Muscle layer of colon (tissue), 2 donors: Measurements from ENCODE around the gene C1QTNF6.

Experiments
- H3K27ac ChIP-seq: one replicate; pipeline ENCODE4 v1.7.0; 2013; ENCODE audit warnings: low read depth, mild to moderate bottlenecking, low read length, moderate library complexity
- H3K27me3 ChIP-seq, 2 donors: one replicate each; pipeline ENCODE4 v1.7.0; 2013; ENCODE audit warnings: low read length in 2 of 2, mild to moderate bottlenecking in 2 of 2; ENCODE audit not compliant: insufficient read depth in 2 of 2, control insufficient read depth in 1 of 2
- H3K36me3 ChIP-seq: one replicate; pipeline ENCODE4 v1.7.0; 2013; ENCODE audit warnings: mild to moderate bottlenecking, low read length; ENCODE audit not compliant: insufficient read depth
- H3K4me1 ChIP-seq: one replicate; pipeline ENCODE4 v1.7.0; 2013; ENCODE audit warnings: mild to moderate bottlenecking, low read length; ENCODE audit not compliant: insufficient read depth
- H3K4me3 ChIP-seq, 2 donors: one replicate each; pipeline ENCODE4 v1.7.0; 2013; ENCODE audit warnings: low read length in 2 of 2, low read depth in 1 of 2, mild to moderate bottlenecking in 1 of 2, moderate library complexity in 1 of 2
- H3K9ac ChIP-seq: one replicate; pipeline ENCODE4 v1.7.0; 2013; ENCODE audit warnings: low read length
- H3K9me3 ChIP-seq: one replicate; pipeline ENCODE4 v1.7.0; 2013; ENCODE audit warnings: mild to moderate bottlenecking, low read length
- donor health status: abdominal sarcoma.
- donor health status: Adenocarcinoma of cecum.

Gene C1QTNF6

DNA sequence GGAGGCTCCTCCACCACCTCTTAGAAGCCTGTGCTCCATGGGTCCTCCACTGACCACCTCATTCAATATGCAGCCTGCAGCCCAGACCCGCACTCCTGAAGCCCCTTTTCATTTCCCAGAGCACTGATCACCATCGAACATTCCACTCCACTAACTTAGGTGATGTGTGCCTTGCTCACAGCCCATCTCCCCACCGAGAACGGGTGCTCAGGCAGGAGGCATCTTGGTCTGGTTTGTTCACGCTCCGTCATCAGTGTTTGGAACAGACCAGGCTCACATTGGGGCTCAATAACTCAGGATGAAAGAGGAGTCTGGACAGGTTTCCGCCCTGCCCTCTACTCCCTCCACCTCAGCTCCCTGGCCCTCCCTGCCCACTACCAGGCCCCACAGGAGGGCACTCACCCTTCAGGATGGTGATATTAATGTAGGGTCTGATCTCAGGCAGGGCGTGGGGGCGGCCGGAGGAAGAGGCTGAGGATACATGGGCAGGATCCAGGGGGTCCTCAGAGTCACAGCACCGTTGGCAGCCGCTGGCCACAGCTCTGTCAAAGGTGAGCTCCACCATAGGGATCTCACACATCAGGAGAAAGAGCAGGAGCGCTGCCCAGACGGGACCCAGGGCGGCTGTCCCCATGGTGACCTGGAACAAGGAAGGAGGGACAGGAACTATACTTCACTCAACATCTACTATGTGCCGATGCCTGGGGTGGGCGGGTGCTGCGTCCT, 3.1 kb downstream of the C1QTNF6 start:
- H3K9ac ChIP-seq, result no peak overlapping the region
- no peaks in the 10 kb centered on the region for H3K27me3 ChIP-seq
- no peaks in the 10 kb centered on the region for H3K9me3 ChIP-seq
- H3K27ac ChIP-seq, result no peak overlapping the region
- no peaks in the 10 kb centered on the region for H3K36me3 ChIP-seq
- no peak overlapping the region for H3K4me3 ChIP-seq
- peaks cover 33% of the 10 kb centered on the region for H3K4me1 ChIP-seq

DNA sequence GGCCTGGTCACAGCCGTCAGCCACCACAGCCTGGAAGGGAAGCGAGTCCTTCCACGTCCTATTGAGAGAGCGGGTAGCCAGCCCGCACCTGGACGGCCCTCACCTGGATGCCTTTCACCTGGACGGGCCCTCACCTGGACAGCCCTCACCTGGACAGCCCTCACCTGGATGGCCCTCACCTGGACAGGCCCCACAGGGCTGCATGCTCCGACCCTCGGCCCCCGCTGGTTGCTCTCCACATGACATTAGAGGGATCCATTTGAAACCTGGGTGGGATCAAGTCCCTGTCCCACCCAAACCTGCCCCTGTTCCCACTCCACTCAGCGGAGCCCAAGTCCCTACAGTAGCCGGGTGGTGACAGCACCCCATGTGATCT, 3.7 kb downstream of the C1QTNF6 start:
- Histone ChIP-seq H3K27me3 (no peaks in the 10 kb centered on the region), H3K4me1 (peaks cover 27% of the 10 kb centered on the region), H3K9ac (no peak overlapping the region), H3K27ac (no peak overlapping the region), H3K36me3 (no peaks in the 10 kb centered on the region), H3K4me3 (no peak overlapping the region), H3K9me3 (no peaks in the 10 kb centered on the region)

DNA sequence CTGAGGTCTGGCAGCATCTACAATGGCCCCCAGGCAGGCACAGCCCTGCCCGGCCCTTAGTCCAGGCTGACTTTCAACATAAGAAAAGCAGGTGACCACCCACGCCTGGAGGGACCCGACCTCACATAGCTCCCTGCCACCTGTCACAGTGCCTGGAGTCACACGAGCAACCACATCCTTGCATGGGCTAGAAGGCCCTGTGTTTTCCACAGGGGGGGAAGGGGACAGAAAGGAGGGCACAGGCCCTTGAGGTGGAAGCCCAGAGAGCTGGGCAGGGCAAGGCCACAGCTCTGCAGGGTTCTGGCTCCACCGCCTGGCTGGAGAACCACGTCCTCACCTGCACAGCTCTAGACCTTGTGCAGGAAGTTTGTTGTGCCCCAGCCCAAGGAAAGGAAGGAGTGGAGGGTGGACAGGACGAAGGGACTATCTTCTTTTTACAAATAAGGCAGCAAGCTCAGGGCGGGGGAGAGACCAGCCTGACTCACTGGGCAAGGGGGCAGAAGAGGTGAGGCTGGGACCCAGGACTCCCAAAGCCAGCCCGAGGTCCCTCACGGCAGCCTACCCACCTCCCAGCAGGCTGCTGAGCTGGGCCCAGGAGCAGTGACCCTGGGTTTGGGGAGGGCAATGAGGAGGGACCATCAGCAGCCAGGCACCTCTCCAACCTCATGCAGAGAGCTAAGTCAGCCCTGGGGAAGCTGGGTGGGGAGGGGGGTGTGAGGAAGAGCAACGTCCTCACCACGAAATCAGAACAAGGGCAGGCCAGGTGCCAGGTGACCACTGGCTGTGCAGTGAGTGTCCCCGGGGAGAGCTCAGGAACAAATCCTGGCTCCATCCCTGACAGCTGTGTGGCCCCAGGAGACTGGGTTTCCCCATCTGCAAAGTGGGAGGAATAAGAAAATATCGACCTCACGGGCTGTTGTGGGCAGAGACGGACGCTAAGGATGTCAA, 4.3 kb downstream of the C1QTNF6 start:
- H3K27ac ChIP-seq, result no peak overlapping the region
- no peak overlapping the region for H3K4me3 ChIP-seq
- no peaks in the 10 kb centered on the region for H3K27me3 ChIP-seq
- H3K9ac ChIP-seq, result no peak overlapping the region
- H3K36me3 ChIP-seq, result no peaks in the 10 kb centered on the region
- H3K4me1 ChIP-seq, result peaks cover 23% of the 10 kb centered on the region
- H3K9me3 ChIP-seq, result no peaks in the 10 kb centered on the region

DNA sequence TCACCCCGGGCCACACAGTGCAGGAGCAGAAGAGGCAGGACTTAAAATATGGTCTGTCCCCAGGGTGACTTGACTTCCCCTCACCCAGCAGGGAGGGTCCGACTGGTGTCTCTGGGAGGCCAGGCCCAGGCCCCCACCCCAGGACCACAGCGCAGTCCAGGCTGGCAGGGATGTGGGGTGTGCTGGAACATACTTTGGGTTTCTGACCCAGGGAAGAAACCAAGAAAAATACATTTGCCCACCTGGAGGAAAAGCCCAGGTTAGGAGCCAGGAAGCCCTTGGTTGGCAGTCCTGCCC, 5.2 kb downstream of the C1QTNF6 start:
- Histone ChIP-seq H3K4me1 (peaks cover 23% of the 10 kb centered on the region), H3K9me3 (no peaks in the 10 kb centered on the region), H3K9ac (no peak overlapping the region), H3K36me3 (no peaks in the 10 kb centered on the region), H3K27me3 (no peaks in the 10 kb centered on the region), H3K4me3 (no peak overlapping the region), H3K27ac (no peak overlapping the region)

DNA sequence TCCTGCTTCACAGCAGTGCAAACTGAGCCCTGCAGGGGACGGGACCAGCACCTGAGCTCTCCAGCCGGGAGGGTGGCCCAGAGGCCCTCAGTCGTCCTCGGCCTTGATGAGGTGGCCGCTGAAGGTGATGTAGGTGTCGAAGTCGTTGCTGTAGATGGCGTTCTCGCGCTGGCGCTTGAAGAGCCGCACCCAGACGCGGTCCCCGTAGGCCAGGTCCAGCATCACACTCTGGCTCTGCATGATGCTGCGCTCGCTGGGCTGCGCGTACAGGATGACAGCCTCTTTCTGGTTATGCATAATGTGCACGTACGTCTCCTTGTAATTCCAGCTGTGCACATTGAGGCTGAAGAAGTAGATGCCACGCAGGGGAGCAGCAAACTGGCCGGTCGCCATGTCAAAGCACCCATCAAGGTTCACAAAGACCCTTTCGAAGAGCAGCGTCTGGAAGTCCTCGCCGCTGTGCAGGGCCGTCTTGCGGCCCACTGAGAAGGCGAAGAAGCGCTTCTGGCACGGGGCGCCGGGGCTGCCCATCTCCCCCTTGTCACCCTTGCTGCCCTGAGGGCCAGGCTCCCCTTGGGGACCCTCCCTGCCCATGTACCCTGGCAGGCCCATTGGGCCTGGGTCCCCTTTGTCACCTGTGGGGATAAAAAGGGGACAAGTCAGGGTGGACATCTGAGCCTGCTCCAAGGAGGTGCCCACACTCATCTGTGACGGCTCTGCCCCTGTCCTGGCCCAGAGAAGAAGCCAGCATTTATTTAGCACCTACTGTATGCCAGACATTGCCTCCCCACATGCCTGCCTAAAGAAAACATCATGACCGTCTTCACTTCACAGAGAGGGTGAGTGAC, 5.7 kb downstream of the C1QTNF6 start:
- no peak overlapping the region for H3K27ac ChIP-seq
- no peaks in the 10 kb centered on the region for H3K9me3 ChIP-seq
- H3K4me1 ChIP-seq, result peaks cover 21% of the 10 kb centered on the region
- H3K9ac ChIP-seq, result no peak overlapping the region
- H3K4me3 ChIP-seq, result no peak overlapping the region
- no peaks in the 10 kb centered on the region for H3K36me3 ChIP-seq
- H3K27me3 ChIP-seq, result no peaks in the 10 kb centered on the region

DNA sequence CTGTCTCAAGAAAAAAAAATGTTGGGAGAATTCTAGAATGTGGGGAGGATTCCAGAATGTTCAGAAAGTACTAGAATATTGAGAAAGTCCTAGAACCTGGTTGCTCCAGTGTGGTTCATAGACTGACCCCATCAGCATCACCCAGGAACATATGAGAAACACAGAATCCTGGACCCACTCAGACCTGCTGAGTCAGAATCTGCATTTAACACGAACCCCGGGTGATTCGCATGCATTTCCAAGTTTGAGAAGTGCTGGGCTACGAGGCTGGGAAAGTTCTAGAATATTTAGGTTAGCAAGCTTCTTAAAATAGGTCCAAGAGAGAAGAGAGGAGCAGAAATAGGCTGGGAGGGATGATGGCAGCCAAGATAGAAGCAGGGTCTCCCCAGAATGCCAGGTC, 6.4 kb downstream of the C1QTNF6 start:
- no peak overlapping the region for H3K9ac ChIP-seq
- peaks cover 21% of the 10 kb centered on the region for H3K4me1 ChIP-seq
- H3K9me3 ChIP-seq, result no peaks in the 10 kb centered on the region
- no peak overlapping the region for H3K4me3 ChIP-seq
- H3K27ac ChIP-seq, result no peak overlapping the region
- no peaks in the 10 kb centered on the region for H3K36me3 ChIP-seq
- no peaks in the 10 kb centered on the region for H3K27me3 ChIP-seq

DNA sequence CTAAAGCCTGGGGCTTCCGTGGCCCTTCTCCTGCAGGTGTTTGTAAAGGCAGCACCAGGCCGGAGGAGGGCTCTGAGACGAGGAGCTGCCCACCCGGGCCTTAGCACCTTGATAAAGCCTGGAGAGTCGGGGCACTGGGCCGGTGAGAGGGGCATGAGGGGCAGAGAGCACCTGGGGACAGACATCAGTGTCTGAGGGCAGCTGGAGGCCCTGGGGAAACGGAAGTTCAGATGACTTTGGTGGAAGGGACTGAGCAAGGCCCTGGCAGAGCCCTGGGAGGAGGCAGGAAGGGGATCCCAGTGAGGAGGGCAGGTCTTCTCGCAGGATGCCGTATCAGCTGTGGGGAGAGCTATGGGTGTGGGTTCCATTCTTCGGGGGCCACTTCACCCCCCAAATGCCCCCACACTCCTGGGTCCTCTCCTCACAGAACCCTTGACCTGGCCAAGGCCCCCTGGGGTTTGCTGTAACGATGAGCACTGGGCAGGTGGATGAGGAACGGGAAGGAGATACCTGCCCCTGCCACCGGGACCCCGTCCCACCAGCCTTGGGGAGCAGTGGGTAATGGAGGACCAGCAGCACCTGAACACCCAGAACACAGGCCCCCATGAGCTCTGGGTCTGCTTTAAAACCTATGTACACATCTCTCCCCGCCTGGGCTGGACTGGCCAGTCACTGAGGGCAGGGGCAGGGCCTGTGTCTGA, 7.4 kb downstream of the C1QTNF6 start:
- H3K27ac ChIP-seq, result no peak overlapping the region
- H3K9ac ChIP-seq, result no peak overlapping the region
- H3K4me3 ChIP-seq, result no peak overlapping the region
- peaks cover 31% of the 10 kb centered on the region for H3K4me1 ChIP-seq
- H3K27me3 ChIP-seq, result no peaks in the 10 kb centered on the region
- H3K36me3 ChIP-seq, result no peaks in the 10 kb centered on the region
- no peaks in the 10 kb centered on the region for H3K9me3 ChIP-seq

DNA sequence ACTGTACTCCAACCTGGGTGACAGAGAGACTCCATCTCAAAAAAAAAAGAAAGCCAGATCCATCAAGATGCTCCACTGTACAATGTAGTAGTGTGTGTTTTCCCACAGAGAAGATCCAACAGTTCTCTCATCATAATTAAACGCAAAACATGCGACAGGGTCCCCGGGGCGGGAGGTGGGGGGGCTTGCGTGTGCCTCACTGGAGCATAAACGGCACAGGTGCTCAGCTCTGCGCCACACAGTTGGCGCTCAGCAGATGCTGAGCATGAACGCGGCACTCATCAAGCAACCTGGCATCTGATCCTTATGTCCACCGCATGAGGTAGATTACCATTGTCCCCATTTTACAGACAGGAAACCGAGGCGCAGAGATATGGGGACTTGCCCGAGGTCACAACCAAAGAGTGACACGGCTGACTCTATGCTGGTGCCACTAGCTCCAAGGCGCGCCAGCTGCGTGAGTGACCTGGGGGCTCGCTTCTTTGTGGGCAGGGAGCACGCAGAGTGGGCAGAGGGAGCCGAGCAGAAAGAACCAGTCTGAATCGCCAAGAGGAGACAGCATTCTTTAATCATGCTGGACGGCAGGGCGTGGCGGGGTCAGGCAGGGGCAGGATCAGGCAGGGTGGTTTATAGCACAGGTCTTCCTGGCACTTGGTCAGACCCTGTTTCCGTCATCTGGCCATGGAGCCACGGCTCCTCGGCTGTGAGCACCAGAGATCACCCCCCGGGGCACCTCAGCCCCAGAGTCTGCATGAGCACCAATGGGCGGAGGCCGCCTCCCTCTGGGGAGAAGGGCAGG, 8.2 kb downstream of the C1QTNF6 start:
- H3K36me3 ChIP-seq, result no peaks in the 10 kb centered on the region
- no peak overlapping the region for H3K27ac ChIP-seq
- H3K9me3 ChIP-seq, result no peaks in the 10 kb centered on the region
- no peaks in the 10 kb centered on the region for H3K27me3 ChIP-seq
- no peak overlapping the region for H3K4me3 ChIP-seq
- H3K4me1 ChIP-seq, result peaks cover 33% of the 10 kb centered on the region
- no peak overlapping the region for H3K9ac ChIP-seq

DNA sequence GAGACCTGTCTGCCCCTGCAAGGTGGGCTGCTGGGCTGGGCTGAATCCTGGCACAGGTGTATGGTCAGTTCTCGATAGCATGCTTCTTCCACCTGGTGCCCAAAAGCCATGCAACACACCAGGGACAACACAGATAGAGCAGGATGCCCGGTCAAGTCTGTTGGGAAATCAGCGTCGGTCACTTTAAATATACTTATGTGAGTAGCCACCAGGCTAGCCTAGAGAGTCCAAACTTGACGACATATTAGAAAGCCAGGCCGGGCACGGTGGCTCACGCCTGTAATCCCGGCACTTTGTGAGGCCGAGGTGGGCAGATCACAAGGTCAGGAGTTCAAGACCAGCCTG, 8.9 kb downstream of the C1QTNF6 start:
- Histone ChIP-seq H3K27ac (no peak overlapping the region), H3K27me3 (no peaks in the 10 kb centered on the region), H3K9me3 (no peaks in the 10 kb centered on the region), H3K4me1 (peaks cover 33% of the 10 kb centered on the region), H3K36me3 (no peaks in the 10 kb centered on the region), H3K4me3 (no peak overlapping the region), H3K9ac (no peak overlapping the region)

DNA sequence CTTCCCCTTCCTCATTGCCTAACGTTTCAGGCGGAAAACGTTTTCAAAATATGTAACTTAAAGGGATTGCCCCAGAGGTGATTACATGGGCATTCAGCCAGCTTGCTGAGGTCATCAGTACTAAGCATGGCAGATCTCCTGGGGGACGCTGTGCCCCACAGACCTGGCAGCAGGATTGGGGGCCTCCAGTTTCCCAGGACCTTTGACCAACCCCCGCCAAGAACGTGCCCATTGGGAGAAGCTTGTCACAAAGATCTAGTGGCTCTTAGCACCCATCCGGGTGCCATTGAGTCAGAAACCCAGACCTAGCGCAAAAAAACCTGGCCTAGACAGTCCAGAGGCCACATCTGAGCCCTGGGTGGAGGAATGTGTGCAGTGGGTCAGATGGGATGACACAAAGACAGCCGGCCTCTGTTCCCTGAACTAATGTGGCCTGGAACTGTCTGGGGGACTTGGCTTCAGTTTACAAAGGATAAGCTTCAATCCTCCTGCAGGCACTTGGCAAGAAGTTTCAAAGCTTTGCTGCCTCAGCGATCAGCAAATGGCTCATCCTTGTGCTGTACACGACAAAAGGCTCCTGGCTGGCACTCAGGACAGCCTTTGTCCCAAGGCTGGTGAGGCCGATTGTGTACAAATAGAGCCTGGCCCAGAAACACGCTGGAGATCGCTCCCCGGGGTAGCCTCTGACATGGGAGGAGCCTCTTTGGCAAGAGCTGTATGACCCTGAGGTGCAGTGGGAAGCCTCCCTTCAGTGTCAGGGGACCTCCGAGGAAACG, 9.5 kb downstream of the C1QTNF6 start:
- no peaks in the 10 kb centered on the region for H3K36me3 ChIP-seq
- no peaks in the 10 kb centered on the region for H3K9me3 ChIP-seq
- no peak overlapping the region for H3K9ac ChIP-seq
- no peak overlapping the region for H3K27ac ChIP-seq
- H3K27me3 ChIP-seq, result no peaks in the 10 kb centered on the region
- H3K4me1 ChIP-seq, result peaks cover 33% of the 10 kb centered on the region
- H3K4me3 ChIP-seq, result no peak overlapping the region
